MM.1S (cell line): ENCODE results near the gene SF3B5.

Experiments used
- DNase-seq: peaks from one replicate; pipeline ENCODE4 v3.0.0-alpha.2; 2015
- H2AFZ ChIP-seq: fragments of 300-600 bp; sonication (generic); 2 replicates; pipeline ENCODE4 v1.6.0; 2016; ENCODE audit warnings: antibody characterized with exemption, low read length
- H3F3A ChIP-seq: fragments of 300-600 bp; sonication (generic); 2 replicates; pipeline ENCODE4 v1.6.1; 2016; ENCODE audit warnings: mild to moderate bottlenecking, antibody characterized with exemption, low read length, moderate library complexity, mixed read lengths; ENCODE audit not compliant: insufficient read depth
- H3K27ac ChIP-seq: fragments of 300-600 bp; sonication (generic); 2 replicates; pipeline ENCODE4 v1.5.1; 2016; ENCODE audit warnings: mild to moderate bottlenecking, low read length
- H3K27me3 ChIP-seq: fragments of 300-600 bp; sonication (generic); replicated peaks from 2 replicates; pipeline ENCODE4 v1.6.0; 2016; ENCODE audit warnings: low read length; ENCODE audit not compliant: insufficient read depth
- H3K36me3 ChIP-seq: fragments of 300-600 bp; sonication (generic); replicated peaks from 2 replicates; pipeline ENCODE4 v1.6.1; 2016; ENCODE audit warnings: mild to moderate bottlenecking, low read length, mixed read lengths; ENCODE audit not compliant: insufficient read depth
- H3K4me1 ChIP-seq: fragments of 300-600 bp; sonication (generic); 2 replicates; pipeline ENCODE4 v1.6.1; 2016; ENCODE audit warnings: low read length, mixed read lengths
- H3K4me2 ChIP-seq: fragments of 300-600 bp; sonication (generic); 2 replicates; pipeline ENCODE4 v1.6.0; 2016; ENCODE audit warnings: low read depth, low read length
- H3K4me3 ChIP-seq: fragments of 300-600 bp; sonication (generic); 2 replicates; pipeline ENCODE4 v1.5.1; 2016; ENCODE audit warnings: low read length, mixed read lengths
- H3K79me2 ChIP-seq: fragments of 300-600 bp; sonication (generic); 2 replicates; pipeline ENCODE4 v1.6.1; 2016; ENCODE audit warnings: mixed run types, low read length, mixed read lengths
- H3K9ac ChIP-seq: fragments of 300-600 bp; sonication (generic); 2 replicates; pipeline ENCODE4 v1.6.1; 2016; ENCODE audit warnings: low read length, mixed read lengths
- H3K9me2 ChIP-seq: fragments of 300-600 bp; sonication (generic); replicated peaks from 2 replicates; pipeline ENCODE4 v1.6.1; 2016; ENCODE audit warnings: mild to moderate bottlenecking, low read length, mixed read lengths; ENCODE audit not compliant: insufficient read depth
- H3K9me3 ChIP-seq: fragments of 300-600 bp; sonication (generic); replicated peaks from 2 replicates; pipeline ENCODE4 v1.6.1; 2016; ENCODE audit warnings: mild to moderate bottlenecking, low read length, mixed read lengths; ENCODE audit not compliant: insufficient read depth
- H4K20me1 ChIP-seq: fragments of 300-600 bp; sonication (generic); 2 replicates; pipeline ENCODE4 v1.6.1; 2016; ENCODE audit warnings: mild to moderate bottlenecking, low read length, moderate library complexity, mixed read lengths; ENCODE audit not compliant: insufficient read depth
- EZH2 ChIP-seq: fragments of 300-600 bp; sonication (generic); optimal IDR thresholded peaks from 2 replicates; pipeline ENCODE3; 2017; ENCODE audit warnings: low read depth, mild to moderate bottlenecking, antibody characterized with exemption, low read length, mixed read lengths
- EZH2phosphoT487 ChIP-seq: fragments of 300-600 bp; sonication (generic); IDR thresholded peaks from 2 replicates; pipeline ENCODE4 v1.6.1; 2018; ENCODE audit warnings: antibody characterized with exemption, low read length
- TF ChIP-seq, protein P1 (sequence below): fragments of 300-600 bp; sonication (generic); IDR thresholded peaks from 2 replicates; pipeline ENCODE4 v1.5.1; 2016; ENCODE audit warnings: antibody characterized with exemption, low read length, mixed read lengths

SF3B5 gene

DNA sequence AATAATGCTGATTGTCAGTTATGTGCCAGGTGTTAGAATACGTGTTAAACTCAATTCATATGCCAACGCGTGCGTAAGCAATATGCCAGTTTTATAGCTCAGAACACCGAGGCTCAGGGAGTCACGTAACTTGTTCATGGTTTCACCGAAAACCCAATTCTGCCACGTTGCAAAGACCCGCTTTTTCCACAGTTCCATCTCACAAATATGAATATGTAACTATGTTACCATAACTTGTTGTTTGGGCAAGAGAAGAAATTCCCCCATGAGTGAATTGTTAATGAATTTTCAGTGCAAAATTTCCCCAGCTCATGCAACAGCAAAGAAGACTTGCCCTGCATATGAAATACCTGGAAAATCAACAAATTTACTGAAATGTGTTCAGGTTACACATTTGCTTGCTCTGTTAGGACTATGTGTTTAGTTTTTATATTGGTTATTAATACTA is 30.1 kb downstream of the SF3B5 start:
- TF ChIP-seq, protein P1, sequence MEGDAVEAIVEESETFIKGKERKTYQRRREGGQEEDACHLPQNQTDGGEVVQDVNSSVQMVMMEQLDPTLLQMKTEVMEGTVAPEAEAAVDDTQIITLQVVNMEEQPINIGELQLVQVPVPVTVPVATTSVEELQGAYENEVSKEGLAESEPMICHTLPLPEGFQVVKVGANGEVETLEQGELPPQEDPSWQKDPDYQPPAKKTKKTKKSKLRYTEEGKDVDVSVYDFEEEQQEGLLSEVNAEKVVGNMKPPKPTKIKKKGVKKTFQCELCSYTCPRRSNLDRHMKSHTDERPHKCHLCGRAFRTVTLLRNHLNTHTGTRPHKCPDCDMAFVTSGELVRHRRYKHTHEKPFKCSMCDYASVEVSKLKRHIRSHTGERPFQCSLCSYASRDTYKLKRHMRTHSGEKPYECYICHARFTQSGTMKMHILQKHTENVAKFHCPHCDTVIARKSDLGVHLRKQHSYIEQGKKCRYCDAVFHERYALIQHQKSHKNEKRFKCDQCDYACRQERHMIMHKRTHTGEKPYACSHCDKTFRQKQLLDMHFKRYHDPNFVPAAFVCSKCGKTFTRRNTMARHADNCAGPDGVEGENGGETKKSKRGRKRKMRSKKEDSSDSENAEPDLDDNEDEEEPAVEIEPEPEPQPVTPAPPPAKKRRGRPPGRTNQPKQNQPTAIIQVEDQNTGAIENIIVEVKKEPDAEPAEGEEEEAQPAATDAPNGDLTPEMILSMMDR: no peak
- no peak for TF ChIP-seq EZH2phosphoT487
- TF ChIP-seq EZH2: no peak
- no peak overlapping the region for H2AFZ ChIP-seq
- H3K27ac ChIP-seq: no peak overlapping the region
- H3K9me3 ChIP-seq: no peaks in the 10 kb centered on the region
- peak overlapping the region; percentile 79 for H3K4me2 ChIP-seq
- no peaks in the 10 kb centered on the region for H3K9me2 ChIP-seq
- H3F3A ChIP-seq: 0 out of 2 replicates have a peak, but pooled peaks cover 5% of the 10 kb centered on the region
- H3K27me3 ChIP-seq: no peaks in the 10 kb centered on the region
- peaks cover 7% of the 10 kb centered on the region; the same call in 1 of the 2 replicates for H3K4me1 ChIP-seq
- no peaks in the 10 kb centered on the region for H4K20me1 ChIP-seq
- H3K4me3 ChIP-seq: peak overlapping the region; percentile 67; the same call in 1 of the 2 replicates
- H3K9ac ChIP-seq: no peak overlapping the region
- no peaks in the 10 kb centered on the region for H3K36me3 ChIP-seq
- no peak for DNase-seq
- no peaks in the 10 kb centered on the region for H3K79me2 ChIP-seq

DNA sequence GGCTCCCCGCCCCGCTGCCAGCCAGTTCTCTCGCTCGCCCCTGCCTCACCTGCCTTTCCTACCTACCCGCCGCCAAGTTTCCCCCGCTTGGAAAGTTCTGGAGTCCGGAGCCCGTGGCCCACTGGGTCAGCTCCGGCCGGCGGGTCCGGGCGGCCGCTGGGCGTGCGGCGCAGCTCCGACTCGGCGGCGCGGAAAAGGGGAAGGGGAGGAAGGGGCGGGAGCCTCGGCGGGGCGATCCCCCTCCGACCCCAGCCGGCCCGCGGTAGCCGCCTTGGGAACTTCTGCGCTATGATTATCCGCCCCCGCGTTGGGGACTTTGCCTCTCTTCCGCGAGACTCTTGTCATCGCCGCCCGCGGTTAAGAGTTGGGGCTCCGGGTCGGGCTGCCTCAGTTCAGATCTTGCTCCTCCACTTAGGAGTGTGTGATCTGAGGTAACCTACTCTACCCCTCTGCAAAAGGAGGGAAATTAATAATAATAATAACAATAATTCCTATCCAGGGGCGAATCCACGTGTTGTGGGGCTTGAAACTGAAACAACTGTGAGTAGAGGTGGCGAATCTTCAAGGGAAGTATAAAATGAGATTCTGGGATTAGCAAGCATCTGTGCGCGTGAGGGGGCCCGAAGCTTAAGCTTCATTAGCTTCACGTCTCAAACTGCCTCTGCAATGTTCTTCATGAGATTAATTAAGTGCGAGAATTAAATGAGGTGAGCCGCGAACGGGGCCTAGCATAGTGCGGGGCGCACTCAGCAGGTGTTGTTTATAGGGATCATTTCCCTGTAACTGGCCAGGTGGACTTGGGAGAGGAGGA is 30.8 kb downstream of the SF3B5 start:
- Histone ChIP-seq H3K4me2 (peak overlapping the region; percentile 79), H3K36me3 (no peaks in the 10 kb centered on the region), H3K9me2 (no peaks in the 10 kb centered on the region), H3F3A (0 out of 2 replicates have a peak, but pooled peaks cover 5% of the 10 kb centered on the region), H3K4me1 (peaks cover 7% of the 10 kb centered on the region; the same call in 1 of the 2 replicates), H3K9ac (peak overlapping the region; percentile 59; the same call in 1 of the 2 replicates), H3K79me2 (no peaks in the 10 kb centered on the region), H3K4me3 (peak overlapping the region; percentile 67), H4K20me1 (no peaks in the 10 kb centered on the region), H3K27ac (no peak overlapping the region), H3K9me3 (no peaks in the 10 kb centered on the region), H3K27me3 (no peaks in the 10 kb centered on the region), H2AFZ (peak overlapping the region; percentile 81)
- TF ChIP-seq EZH2 (no peak), EZH2phosphoT487 (no peak)
- TF ChIP-seq, protein P1: no peak
- no peak for DNase-seq

DNA sequence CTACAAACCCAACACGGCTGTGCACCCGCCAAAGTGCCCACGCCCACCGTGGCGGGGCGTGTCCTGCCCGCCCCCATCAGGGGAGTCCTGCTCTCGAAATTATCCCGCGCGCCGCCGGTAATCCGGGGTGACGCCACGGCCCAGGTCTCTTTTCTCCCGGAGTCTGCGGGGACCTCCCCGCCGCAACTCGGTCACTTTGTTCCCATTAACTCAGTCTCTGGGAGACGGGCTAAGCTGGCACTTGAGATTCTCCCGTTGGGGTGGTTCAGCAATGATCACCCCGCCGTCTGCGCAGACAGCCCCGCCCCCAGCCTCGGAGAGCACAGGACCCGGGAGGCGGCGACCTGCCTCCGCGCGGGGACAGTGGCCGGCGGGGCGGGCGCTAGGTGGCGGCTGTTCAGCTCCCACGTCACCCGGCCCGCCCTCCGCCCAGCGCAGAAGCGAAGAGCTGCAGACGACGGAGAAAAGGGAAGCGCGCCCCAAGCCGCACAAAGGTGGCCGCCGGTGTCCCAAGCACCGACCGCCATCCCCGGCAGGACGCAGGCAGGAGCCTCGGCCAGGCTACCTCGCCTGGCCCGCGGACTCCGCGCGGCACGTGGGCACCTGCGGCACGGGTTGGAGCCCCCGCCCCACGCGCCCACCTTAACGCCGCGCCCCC is 31.5 kb downstream of the SF3B5 start:
- Histone ChIP-seq H3K36me3 (no peaks in the 10 kb centered on the region), H3K27me3 (no peaks in the 10 kb centered on the region), H3K4me2 (peak overlapping the region; percentile 79), H3K27ac (no peak overlapping the region), H4K20me1 (no peaks in the 10 kb centered on the region), H3K4me1 (peaks cover 7% of the 10 kb centered on the region; the same call in 1 of the 2 replicates), H3F3A (0 out of 2 replicates have a peak, but pooled peaks cover 5% of the 10 kb centered on the region), H3K9me3 (no peaks in the 10 kb centered on the region), H3K4me3 (peak overlapping the region; percentile 67), H3K9ac (peak overlapping the region; percentile 59), H2AFZ (peak overlapping the region; percentile 81), H3K79me2 (no peaks in the 10 kb centered on the region), H3K9me2 (no peaks in the 10 kb centered on the region)
- TF ChIP-seq EZH2phosphoT487 (no peak), EZH2 (no peak)
- TF ChIP-seq, protein P1: no peak; the same call in 1 of the 2 replicates
- DNase-seq: peak; percentile 77
